NCI-H1436 (cell line): Measurements from ENCODE around the gene KRT72.

Source experiments
- DNase-seq: peaks from one replicate; lab custom pipeline; 2025; lab: John Stamatoyannopoulos, UW

KRT72 gene

DNA sequence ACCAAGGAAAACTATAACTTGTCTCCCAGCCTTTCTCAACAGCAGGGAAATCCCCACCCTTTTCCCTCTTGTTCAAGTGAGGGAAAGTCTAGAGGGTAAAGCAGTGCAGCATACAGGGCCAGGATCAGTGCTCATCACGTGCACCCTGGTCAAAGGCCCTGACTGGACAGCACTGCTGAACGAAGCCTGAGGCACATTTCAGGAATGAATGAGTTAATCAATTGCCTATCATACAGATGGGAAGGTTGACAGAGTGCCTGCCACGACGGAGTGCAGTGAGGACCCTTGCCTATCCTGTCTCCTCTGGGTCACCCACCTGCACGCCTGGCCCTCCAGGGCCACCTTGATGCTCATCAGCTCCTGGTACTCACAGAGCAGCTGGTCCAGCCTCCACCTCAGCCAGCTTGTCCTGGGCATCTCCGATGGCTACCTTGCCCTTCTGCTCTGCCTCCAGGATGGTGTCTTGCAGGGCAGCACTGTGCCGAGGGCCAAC, 28.8 kb upstream of the KRT72 start:
- no peak for DNase-seq

DNA sequence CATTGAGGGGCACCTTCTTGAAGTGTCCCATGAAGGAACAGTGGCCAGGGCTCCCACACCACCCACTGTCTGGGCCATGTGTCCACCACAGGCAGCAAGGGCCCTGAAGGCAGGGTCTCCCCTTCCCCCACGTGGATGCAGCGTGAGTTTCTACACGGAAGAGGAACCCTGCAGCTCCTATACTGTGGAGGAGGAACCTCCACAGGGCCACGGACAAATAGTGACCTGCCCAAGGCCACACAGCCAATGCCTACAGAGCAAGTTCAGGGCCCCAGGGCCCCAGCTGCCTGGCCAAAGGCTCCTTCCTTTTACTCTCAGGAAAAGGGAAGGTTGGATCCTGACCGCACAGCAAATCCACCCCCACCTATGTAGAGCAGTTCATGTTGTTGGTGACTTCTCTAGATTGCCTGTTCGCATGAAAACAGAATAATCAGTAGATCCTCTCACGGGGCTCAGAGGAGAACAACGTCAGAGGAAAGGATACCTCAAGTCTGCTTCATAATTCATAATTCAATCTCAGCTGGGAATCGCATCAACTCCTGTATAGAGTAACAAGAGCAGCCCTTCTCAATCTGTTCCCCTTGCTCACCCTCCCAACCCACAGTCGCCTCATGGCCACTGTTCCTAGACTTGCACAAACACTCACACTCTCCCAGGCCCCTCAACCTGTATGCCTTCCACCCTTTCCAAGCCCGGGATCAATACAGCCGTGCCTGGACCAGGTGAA, 28.2 kb upstream of the KRT72 start:
- no peak for DNase-seq

DNA sequence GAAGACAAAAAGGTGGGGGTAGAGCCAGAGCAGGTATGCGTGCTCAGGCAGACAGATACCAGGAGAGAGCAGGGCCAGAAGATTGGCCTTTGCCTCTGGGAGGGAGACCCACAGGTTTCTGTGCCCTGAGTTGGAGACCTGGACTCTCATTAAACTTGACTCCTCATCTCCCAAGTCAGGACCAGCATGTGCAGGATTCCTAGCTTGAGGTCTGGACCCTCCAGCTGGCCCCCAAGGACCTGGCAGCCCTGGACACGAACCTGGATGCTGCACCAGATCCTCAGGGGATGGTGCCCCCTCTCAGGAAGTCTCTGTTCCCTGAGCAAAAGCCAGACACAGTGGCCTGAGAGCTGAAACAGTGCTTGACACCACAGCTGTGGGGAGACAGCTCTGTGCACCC, 27.6 kb upstream of the KRT72 start:
- DNase-seq, result no peak

DNA sequence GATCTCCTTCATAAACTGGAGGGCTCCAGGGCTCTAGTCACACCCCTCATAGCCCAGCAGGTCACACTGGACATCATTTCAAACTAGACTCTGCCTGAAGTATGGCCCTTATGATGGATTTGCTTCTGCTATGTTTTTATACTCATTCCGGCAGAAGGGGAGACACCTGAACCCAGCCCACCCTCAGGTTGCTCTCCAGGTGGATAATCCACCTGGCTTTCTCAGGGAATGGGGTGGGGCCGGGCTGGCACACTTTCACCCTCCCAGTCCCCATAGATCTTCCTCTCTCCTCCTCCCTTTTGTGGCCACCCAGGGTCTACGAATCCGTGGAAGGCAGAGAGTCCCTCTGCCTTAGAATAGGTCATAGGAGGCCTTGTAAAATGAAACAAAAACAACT, 26.8 kb upstream of the KRT72 start:
- DNase-seq, result no peak

DNA sequence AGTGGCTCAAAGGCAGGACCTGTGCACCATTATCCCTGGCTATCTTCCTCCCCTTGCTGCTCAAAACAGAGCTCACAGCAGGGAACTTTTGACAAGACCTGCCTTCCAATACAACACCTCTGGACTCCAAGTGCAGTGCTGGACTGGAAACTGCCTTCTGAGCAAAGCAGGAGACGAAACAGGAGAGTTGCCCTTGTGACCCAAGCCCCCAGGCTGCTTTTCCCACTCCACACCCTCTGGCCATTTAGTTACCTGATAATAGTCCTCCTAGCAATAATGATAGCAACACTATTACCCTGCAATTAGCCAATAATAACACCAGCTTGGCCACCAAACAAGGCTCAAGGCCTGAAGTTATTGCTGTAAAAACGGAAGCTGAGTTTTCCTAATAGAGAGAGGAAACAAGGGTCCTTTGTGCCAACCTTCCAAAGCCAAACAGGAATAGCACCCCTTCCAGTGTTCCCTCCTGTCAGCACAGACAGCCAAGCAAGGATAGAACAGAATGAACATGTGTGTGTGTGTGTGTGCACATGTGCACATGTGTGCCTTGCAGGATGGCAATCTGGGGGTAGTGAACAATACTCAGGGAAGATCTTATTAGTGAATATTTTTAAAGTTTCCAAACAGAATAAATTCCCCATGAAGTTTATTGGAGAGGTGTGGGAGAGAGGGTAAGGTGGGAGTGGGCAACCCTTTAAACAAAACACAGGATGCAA, 26.3 kb upstream of the KRT72 start:
- DNase-seq, result no peak

DNA sequence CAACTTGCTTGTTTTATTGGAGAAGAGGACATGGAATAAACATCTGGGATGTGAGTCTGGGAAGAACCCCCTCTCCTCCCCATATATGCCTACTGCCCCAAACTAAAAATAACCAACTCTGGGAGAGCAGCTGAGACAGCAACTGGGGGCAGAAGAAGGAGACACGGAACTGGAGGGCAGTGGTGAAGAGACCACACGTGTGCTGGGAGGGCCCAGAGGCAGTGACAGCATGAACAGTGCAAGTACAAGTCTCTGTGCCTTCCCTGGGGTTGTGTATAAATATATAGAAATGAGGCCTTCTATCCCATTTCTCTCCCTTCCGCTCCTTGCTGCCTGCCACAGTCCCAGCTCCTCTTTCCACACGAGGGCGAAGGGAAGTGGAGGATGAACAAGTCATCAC, 21.1 kb upstream of the KRT72 start:
- DNase-seq, result no peak

DNA sequence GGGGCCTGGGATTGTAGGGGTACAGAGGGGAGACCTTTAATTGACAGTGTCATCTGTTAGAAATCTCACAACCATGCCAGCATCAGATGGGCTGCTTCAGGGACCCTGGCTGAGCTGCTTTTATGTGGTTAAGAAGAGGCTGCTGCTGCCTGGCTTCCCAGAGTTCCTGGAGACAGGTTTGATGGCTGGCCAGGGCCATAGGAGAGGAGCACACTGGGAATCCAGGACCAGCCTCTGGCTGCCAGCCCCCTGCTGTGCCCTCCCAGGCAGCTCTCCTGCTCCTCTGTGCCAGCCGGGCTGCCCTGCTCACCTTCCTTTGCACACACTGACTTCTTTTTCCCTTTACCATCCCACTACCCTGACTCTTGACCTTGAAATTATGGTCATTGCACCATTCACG, 17.6 kb upstream of the KRT72 start:
- no peak for DNase-seq

DNA sequence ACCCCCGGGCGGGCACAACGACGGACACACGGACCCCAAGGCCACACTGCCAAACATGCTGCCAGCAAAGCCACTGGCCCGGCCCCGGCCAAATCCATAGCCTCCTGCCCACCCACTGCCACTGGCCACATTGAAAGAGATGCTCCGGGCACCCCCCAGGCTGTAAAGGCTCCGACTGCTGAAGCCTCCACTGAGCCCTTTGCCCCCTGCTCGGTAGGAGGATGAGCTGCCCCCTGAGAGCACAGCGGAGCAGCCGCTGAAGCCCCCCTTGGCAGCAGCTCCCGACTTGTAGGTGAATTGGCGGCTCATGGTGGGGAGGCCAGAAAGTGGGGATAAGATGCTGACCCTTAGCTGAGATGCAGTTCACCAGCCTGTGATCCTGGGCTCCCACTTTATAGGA, 17.0 kb upstream of the KRT72 start, which contains the start of gene KRT73:
Gene KRT73 (minus strand): TSS at position 344 of the 400 bp plus-strand sequence. CDS start 35 bp downstream, at position 309.
- DNase-seq, result no peak

DNA sequence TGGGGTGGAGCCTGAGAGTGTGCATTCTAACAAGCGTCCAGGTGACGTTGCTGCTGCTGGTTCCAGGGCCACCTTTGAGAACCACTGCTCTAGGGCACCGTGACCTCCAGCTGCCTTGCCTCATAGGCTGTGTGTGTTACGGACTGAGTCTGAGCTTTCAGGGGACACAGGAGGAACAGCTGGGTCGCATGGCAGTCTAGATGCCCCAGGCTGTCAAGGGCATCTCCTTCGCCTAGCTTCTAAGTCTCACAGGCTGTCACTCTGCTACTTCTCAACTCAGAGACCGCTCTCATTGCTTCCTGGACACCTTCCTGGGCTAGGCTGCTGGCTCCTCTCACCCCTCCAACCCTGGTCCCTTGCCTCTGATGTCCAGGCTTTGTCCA, 16.1 kb upstream of the KRT72 start:
- no peak for DNase-seq

DNA sequence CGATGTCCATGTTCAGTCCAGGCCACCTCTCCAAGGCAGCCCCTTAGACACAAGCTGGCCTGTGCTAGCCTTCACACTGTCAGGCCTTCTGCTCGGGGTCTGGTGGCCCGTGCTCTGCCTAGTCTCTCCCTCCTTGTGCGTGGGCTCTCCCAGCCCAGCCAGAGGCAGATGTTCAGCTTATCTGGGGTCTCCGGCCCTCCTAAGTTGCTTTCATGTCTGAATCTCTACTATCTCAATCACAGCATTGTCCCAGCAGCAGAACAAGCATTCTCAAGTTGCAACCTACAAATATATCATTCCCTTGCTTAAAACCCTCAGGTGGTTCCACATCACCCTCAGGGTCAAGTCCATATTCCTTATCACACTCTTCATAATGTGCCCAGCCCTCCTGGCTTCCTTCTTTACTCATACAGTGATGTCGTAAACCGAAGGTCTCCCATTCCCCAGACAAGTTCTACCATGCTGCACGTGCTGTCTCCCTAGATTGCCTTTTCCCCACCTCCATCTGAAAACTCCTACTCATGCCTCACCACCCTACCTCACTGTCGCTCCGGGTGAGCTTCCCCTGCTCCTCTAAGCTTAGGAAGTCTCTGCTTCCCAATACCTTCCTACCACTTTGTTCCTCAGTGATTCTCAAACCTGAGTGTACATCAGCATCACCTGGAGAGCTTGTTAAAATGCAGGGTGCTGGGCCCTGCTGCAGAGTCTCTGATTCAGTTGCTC, 15.6 kb upstream of the KRT72 start:
- no peak for DNase-seq

DNA sequence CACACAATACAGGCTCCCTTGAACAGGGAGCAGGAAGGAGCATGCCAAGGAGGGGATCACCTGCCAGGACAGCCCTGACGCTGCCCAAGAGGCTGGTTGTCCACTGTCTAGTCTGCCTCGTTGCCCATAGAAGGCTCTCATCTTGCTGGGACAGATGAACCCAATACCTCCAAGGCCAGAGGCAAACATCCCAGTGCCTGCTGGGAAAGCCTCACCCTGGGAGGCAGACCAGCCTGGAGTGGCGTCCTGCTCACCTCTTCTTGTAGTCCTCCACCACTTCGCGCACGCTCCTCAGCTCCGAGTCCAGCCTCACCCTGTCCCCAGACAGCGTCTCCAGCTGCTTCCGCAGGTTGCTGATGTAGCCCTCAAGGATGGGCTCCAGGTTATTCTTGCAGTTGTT, 14.6 kb upstream of the KRT72 start:
- no peak for DNase-seq

DNA sequence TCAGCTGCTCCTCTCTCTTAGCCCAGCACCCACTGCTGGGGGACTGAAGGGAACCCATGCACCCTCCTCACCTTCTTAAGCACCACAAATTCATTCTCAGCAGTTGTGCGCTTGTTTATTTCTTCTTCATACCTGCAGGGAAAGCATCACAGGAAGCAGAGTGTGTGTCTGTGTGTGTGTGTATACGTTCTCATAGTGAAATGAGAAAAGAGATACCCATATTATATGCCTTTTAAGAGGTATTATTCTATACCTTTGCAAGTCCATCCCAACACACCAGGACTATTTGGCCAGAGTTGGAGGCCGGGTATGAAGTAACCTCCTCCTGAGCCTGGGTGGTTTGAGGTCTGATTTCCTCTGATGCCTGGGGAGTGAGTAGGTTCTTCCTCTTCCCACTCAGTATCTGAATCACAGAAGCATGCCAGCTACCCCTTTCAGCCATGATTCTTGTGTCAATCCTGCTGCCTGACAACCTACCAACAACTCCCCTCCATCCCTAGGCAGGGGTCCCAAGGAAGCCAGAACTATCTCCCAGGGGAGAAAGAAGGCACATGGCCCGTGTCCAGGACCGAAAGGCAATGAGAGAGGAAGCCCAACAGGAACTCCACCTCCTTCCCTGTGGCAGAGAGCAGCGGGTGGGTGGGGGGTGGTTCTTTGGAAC, 14.1 kb upstream of the KRT72 start:
- DNase-seq, result no peak

DNA sequence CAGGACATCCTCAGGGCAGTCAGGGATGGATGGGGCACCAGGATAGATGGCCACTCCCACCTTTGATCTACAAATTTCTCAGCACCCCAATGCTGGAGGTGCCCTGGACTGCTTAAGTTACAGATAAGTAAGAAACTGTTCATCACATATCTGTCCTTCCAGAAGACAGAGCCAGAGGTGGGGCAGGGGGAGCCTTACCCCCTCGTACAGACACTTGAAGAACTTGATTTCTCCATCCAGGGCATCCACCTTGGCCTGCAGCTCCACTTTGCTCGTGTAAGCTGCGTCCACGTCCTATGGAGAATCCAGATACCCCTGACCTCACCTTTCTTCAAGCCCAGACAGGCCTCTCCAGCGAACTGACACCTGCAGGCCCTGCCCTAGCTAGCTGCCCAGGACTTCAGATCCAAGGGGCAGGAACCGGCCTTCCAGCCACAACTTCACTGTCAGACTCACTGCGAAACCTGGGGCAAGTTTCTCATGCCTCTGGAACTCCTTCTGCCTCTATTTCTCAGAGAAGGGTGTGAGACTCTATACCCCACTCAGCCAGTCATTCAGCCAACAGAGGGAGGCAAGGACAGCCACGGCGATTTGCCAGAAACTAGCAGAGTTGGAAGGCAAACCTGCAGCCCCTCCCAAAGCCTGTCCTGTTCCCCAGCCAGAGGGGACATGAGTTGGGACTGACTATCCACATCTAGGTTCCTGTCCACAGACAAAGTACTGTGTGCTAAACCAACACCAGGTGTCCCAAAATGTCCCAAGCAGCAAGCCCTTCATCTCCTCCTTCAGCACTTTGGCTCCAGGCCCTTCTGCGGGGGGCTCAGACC, 13.3 kb upstream of the KRT72 start:
- no peak for DNase-seq

DNA sequence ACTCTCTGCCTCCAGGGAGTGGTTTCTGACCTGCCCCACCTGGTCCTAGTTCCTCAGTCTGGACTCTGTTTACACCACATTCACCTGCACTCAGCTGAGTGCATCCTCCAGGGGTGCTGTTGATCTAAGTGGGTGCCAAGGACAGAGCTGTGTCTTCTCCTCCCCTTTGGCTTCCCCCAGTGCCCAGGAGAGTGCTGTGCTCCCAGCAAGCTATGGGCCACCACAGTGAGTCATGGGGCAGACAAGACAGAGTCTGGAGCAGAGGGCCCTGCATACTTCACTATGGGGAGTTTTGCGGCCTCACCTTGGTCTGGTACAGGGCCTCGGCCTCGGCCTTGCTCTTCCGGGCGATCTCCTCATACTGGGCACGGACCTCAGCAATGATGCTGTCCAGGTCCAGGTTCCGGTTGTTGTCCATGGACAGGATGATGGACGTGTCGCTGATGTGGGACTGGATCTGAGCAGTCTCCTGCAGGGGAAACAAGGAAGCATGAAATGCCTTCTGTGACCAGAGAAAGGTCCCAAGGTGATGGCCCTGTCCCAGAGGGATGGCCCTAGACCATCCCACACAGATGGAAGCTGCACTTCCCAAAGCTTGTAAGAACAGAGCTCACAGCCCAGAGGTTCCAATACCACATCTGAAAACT, 12.2 kb upstream of the KRT72 start:
- DNase-seq, result no peak

DNA sequence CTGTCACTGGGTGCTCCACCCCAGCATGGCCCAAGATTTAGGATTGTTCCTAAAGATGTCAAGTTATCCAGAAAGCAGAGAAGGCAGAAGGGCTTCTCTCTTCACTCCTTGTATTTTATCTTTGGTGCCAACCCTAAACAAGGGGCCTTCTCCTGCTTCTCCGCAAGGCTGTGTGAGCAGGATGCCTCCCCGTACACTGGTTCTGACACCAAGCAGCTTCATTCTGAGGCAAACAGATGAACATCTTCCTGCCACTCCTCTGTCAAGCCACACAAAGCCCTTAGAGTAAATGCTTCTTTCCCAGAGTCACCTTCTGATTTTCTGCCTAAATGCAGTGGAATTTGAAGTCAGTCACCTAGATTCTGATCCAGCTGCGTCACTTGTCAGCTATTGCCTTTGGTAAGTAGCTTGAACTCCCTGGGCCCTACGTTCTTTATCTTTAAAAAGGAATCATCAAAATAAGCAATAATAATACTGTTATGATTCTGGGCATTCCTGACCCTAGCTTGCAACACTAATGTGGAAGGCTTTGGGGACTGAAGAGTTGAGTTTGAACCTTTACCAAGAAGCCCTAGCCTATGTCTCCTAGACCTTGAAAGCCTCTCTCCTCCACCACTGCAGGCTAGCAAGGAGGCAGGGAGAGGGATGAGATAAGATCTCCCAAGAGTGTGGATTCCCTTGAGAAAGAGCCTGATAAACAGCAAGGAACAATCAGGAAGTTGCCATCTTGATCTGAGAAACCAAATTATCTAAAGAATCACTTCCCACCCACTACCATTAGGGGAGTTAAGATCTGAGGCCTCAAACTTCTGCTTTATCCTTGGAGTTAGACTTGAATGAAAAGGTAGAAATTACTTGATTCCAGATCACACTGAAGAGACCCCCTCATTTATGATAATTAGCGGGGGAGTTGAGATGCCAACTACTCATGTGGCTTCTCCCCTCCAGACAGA, 11.4 kb upstream of the KRT72 start:
- no peak for DNase-seq

DNA sequence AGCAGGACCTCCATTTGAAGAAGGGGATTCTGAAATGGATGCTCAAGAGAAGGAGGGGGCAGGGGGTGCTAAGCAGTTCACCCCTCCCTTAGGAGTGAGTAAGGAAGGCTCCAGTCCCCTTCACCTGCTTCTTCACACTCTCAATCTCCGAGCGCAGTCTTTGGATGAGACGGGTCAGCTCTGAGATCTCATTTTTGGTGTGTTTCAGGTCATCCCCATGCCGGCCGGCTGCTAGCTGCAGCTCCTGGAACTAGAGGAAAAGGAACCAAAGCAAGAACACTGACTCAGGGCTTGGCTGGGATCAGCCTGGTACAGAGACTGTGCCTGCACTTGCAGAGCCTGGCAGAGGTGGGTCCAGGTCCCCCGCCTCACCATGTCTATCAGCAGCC, 9.8 kb upstream of the KRT72 start:
- DNase-seq, result no peak

DNA sequence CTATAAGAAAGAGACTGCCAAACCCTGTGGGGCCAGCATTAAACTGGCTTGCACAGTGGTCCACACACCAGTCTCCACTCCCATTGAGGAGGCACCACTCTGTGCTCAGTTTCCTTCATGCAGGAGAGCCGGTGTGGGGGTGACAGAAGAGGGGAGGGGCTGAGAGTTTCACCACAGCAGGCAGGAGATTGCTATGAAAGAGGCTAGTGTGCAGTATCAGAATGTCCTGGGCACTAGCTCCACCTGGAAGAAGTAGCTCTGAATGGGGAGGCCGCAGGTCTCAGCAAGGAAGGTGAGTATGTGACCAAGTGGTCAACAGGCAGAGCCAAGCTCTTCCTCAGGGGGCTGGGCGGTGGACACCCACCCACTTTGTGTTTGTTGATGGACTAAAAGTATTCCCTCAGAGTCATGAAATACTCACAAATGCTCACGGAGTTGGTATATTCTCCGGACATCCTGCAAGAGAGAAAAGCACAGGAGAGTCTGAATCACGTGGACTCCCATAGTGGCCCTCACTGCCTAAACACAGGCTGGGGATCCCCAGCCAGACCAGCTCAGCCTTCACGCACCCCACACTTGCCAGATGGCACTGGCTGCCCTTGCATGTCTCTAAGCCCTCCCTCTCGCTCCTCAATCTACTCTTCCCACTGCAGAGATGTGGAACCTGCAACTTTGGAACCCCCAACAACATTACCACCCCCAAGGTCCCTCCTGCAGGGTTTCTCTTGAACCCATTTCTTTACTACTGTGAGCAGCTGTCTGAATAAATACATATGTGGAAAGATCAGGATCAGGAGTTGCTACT, 7.8 kb upstream of the KRT72 start:
- no peak for DNase-seq

DNA sequence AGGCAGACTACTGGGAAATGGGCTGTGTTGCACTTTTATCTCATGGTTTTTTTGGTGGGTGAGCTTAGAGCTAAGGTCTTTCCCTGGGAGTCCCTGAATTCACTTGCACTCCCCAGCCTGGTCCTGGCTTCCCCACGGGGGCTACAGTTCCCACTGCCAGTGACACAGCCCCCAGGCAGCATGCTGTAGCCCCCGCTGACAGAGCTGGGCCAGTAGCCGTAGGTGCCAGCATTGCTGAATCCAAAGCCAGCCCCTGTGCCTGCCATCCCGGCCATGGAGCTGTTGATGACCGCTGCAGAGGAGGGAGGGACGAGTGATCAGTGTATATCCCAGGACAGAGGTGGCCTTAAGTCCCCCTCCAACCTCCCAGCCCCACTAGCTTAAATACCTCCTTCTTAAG, 6.9 kb upstream of the KRT72 start:
- DNase-seq, result no peak

DNA sequence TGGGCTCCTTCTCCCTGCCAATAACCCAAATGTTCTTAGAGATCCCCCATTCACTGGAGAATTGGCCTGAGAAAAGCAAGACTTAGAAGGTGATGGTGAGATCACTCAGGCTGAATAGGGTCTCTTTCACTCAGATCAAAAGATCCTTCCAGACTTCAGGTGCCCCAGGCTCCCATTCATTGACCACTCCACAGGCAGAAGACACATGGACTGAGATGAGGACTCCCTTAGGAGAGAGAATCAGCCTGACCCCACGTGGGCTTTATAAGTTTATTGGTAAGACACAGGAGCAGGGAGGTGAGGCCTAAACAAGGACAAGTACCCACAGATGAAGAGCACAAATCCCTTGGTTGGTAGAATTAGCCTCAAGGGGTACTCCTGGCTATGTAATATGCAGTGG, 6.1 kb upstream of the KRT72 start:
- no peak for DNase-seq
